ENCODE measurements around the gene HIGD1A.
A peak's percentile ranks its signal among the peaks of the same experiment; 100 is the strongest.

GRCh38 chr3:42846685-42847522, 42.6 kb upstream of the HIGD1A start:
- no peak for TF ChIP-seq RAD21 (IDR thresholded peaks at IDR 0.05; ENCODE audit: insufficient read depth, low read depth, low read length)
- peak; percentile 35; the same call in 1 of the 2 replicates for TF ChIP-seq EED (IDR thresholded peaks at IDR 0.05; ENCODE audit: low read depth)
- TF ChIP-seq RCOR1 (conservative IDR thresholded peaks at IDR 0.05; ENCODE audit: low read depth, low read length) = no peak
- no peak for TF ChIP-seq CTCF (IDR thresholded peaks at IDR 0.05 in 2 of 3, conservative IDR thresholded peaks at IDR 0.05 in 1 of 3; ENCODE audit: control insufficient read depth in 2 of 3, extremely low read depth in 1 of 3, insufficient read depth in 1 of 3, low read depth in 3 of 3, low read length in 3 of 3)
- peak in 1 of 2 experiments; percentile 16; a peak in 1 of 4 replicates for TF ChIP-seq EP300 (IDR thresholded peaks at IDR 0.05; ENCODE audit: borderline replicate concordance in 1 of 2, control insufficient read depth in 1 of 2, low read depth in 2 of 2, low read length in 2 of 2)
- TF ChIP-seq RFX5 (IDR thresholded peaks at IDR 0.05; ENCODE audit: low read depth, low read length) = no peak
- no peak for TF ChIP-seq ZBTB11 (CRISPR knock-in tag; IDR thresholded peaks at IDR 0.05)
- TF ChIP-seq ZNF274 (IDR thresholded peaks at IDR 0.05; ENCODE audit: insufficient read depth, insufficient read length) = no peak
- no peak for TF ChIP-seq POLR2A (IDR thresholded peaks at IDR 0.05; ENCODE audit: low read depth, low read length)
- TF ChIP-seq FOXK2 (IDR thresholded peaks at IDR 0.05) = no peak
- TF ChIP-seq BHLHE40 (IDR thresholded peaks at IDR 0.05; ENCODE audit: borderline replicate concordance in 1 of 2, low read depth in 2 of 2, low read length in 1 of 2) = no peak
- no peak for TF ChIP-seq CHD1 (IDR thresholded peaks at IDR 0.05; ENCODE audit: low read depth, low read length)

Measured in GM12878 (cell line).